SK-N-MC (cell line): Measurements from ENCODE around the gene NEDD4.

Experiments used
- DNase-seq: peaks from one replicate; pipeline ENCODE4 v3.0.0-alpha.2; 2011; ENCODE audit warnings: low read depth, low spot score
- H3K27ac ChIP-seq: fragments of 200-600 bp; sonication (generic); 2 replicates; pipeline ENCODE4 v1.5.1; 2016; ENCODE audit warnings: mixed run types
- H3K36me3 ChIP-seq: fragments of 200-600 bp; sonication (generic); 2 replicates; pipeline ENCODE4 v1.6.1; 2017; ENCODE audit warnings: antibody characterized with exemption, low read length, mixed read lengths; ENCODE audit not compliant: insufficient read depth
- H3K4me3 ChIP-seq: fragments of 200-600 bp; sonication (generic); 2 replicates; pipeline ENCODE4 v1.5.1; 2016
- H3K9ac ChIP-seq: fragments of 200-600 bp; sonication (generic); 2 replicates; pipeline ENCODE4 v1.8.0; 2017; ENCODE audit warnings: mixed run types, mixed read lengths; ENCODE audit not compliant: insufficient read length
- H3K9me3 ChIP-seq: fragments of 200-600 bp; sonication (generic); 2 replicates; pipeline ENCODE4 v1.6.1; 2017; ENCODE audit warnings: low read depth, mild to moderate bottlenecking, antibody characterized with exemption, low read length, moderate library complexity, mixed read lengths
- EZH2 ChIP-seq: fragments of 200-600 bp; sonication (generic); IDR thresholded peaks from one replicate; pipeline ENCODE4 v1.6.1; 2017; ENCODE audit warnings: antibody characterized with exemption
- FOXP2 ChIP-seq: optimal IDR thresholded peaks from 2 replicates; pipeline ENCODE3; 2011; ENCODE audit warnings: mild to moderate bottlenecking, moderate library complexity; ENCODE audit not compliant: insufficient read depth; ENCODE audit errors: extremely low read length, control extremely low read depth
- POLR2AphosphoS5 ChIP-seq: IDR thresholded peaks from 2 replicates; pipeline ENCODE4 v1.6.1; 2012; ENCODE audit warnings: mild to moderate bottlenecking, low read depth, low read length, borderline replicate concordance

NEDD4 gene

DNA sequence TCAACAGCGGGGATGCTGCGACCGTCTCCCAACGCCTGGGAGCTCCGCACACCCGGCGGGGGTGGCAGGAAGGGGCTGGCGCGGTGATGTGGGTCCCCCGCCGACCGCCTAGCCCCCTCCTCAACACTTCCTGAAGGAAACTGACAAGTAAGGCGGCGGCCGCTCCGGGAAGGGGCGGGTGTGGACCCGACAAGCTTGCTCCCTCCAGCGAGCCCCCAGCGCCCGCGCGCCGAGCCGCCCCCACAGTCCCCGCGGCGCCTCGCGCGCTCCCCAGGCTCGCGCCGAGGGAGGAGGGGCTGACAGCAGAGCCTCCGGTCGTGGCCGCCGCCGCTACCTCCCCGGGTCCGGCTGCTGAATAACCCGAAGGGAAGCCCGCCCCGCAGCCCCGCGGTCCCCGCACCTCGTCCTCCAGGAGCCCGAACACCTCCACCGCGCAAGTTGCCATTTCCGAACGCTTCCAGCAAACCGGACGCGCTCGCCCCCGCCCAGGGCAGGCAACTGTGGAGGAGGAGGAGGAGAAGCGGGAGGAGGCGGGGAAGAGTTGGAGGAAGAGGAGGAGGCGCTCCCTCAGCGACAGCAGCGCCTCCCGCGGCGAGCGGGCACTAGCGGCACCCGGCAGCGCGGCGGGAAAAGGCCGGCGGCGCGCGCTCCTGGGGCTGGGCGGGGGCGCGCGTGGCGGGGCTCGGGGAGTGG, at the start of gene NEDD4:
Gene NEDD4, minus strand, starts transcription at position 502 of the 693 bp plus-strand sequence. Its CDS starts 57 bp downstream, at position 445.
- no peak within 1 kb of the TSS; the same call in 1 of the 2 replicates for H3K27ac ChIP-seq
- no peak for DNase-seq
- peak within 1 kb of the TSS; percentile 88 for H3K4me3 ChIP-seq
- H3K9ac ChIP-seq = peak within 1 kb of the TSS; percentile 83
- no peaks in the 10 kb centered on the region for H3K36me3 ChIP-seq
- peak; percentile 73 for TF ChIP-seq POLR2AphosphoS5
- TF ChIP-seq EZH2 = no peak
- no peak for TF ChIP-seq FOXP2
- H3K9me3 ChIP-seq = no peaks in the 10 kb centered on the region

DNA sequence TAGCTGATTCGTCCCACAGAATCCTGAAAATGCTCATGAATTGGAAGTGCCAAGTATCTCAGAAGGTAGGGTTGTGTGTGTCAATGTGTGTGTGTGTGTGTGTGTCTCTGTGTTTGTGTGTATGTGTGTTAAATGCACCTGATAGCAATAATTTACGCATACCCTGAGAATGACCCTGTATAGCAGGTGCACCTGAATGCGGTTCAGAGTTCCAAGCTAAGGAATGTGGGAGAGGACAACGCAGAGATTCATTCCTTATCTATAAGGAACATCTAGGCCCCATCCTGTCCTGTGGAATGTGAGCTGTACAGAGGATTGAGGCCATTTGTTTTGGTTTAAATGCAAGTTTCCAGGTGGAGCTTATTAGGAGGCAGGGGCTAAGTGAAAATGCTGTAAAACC, 49.1 kb upstream of the NEDD4 start:
- H3K36me3 ChIP-seq = no peaks in the 10 kb centered on the region
- no peaks in the 10 kb centered on the region for H3K9me3 ChIP-seq
- no peak overlapping the region for H3K27ac ChIP-seq
- DNase-seq = no peak
- TF ChIP-seq FOXP2 (no peak), POLR2AphosphoS5 (no peak), EZH2 (no peak)
- no peak overlapping the region for H3K4me3 ChIP-seq
- H3K9ac ChIP-seq = no peak overlapping the region

DNA sequence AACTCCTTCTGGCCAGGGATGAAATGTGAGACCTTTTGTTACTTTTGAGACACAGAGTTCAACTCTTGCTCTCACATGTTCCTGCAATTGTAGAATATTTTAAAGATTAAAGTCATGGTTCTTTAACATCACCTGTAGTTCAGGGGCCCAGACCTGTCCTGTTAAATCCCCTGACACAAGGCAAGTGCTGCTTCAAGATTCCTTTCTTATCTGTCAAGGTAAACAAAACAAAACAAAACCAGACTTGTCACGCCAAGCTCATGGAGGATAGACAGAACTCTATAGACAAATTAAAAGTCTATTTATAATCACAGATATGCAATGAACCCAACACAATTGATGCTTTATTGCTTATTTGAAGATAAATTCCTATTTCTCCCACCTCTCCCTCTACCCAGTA, 48.6 kb upstream of the NEDD4 start:
- H3K36me3 ChIP-seq = no peaks in the 10 kb centered on the region
- H3K9me3 ChIP-seq = no peaks in the 10 kb centered on the region
- no peak overlapping the region for H3K27ac ChIP-seq
- no peak for DNase-seq
- H3K9ac ChIP-seq = no peak overlapping the region
- H3K4me3 ChIP-seq = no peak overlapping the region
- no peak for TF ChIP-seq EZH2
- no peak for TF ChIP-seq FOXP2
- TF ChIP-seq POLR2AphosphoS5 = no peak

DNA sequence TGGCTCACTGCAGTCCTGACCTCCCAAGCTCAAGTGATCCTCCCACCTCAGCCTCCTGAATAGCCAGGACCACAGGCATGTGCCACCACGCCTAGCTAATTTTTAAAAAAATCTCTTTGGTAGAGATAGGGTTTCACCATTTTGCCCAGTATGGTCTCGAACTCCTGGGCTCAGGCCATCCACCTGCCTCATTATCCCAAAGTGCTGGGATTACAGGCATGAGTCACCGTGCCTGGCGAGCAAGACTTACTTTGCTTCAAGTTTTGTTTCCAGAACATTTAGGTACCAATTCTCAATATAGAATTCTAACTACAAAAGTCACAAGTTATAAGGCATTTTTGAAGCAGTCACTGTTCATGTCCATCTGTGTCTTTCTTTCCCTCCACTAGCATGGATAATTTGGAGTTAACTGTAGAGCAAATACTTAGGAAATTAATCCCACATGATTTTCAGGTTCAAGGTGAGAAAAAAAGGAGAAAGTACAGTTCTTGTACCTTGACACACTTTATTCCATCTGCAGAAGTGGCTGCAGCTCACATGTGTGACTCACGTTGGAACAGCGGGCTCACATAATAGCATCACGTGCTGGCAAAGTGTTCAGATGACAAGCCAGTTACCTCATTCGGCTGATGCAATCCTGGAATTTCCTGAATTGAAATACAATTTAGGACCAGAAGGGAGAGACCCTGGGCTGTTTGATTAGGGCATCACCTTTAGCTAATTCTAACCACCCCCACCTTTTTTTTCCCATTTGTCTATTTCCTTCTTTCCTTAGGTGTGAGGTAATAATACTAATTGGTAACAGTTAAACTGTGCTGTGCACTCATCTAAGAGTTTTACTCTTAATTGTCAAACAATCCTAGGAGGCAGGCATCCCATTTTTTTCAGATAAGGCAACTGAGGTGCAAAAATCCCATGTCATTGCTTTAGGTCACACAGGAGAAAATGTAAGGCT, 46.9 kb upstream of the NEDD4 start:
- peak; percentile 69 for DNase-seq
- TF ChIP-seq FOXP2 (no peak), POLR2AphosphoS5 (no peak), EZH2 (no peak)
- Histone ChIP-seq H3K36me3 (no peaks in the 10 kb centered on the region), H3K4me3 (no peak overlapping the region), H3K9me3 (no peaks in the 10 kb centered on the region), H3K27ac (no peak overlapping the region), H3K9ac (no peak overlapping the region)

DNA sequence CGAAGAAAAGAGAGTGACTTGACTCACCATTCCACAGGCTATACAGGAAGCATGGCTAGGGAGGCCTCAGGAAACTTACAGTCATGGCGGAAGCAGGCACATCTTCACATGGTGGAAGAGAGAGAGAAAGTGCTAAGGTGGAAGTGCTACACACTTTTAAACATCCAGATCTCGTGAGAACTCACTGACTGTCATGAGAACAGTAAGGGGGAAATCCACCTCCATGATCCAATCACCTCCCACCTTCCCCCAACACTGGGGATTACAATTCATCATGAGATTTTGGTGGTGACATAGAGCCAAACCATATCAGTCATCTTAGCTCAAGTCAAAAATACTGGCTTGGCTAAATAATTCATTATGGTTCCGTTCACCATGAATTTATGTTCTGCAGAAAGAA, 45.3 kb upstream of the NEDD4 start:
- H3K27ac ChIP-seq = no peak overlapping the region
- H3K36me3 ChIP-seq = no peaks in the 10 kb centered on the region
- no peak overlapping the region for H3K4me3 ChIP-seq
- no peak overlapping the region for H3K9ac ChIP-seq
- no peak for TF ChIP-seq EZH2
- no peak for TF ChIP-seq FOXP2
- no peak for TF ChIP-seq POLR2AphosphoS5
- no peak for DNase-seq
- no peaks in the 10 kb centered on the region for H3K9me3 ChIP-seq

DNA sequence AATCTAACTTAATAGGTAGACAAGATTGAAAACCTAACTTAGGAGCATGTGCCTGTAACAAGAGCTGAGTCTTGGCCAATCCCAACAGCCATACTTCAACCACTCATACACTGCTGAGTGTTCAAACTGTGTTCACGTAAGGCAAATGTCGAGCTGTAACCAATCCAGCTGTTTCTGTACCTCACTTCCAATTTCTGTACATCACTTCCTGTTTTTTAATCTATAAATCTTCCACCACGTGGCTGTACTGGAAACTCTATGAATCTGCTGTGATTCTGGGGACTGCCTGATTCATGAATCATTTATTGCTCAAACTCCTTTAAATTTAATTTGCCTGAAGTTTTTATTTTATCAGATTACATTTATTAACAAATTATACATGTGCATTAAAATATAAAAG, 44.6 kb upstream of the NEDD4 start:
- no peak for TF ChIP-seq POLR2AphosphoS5
- TF ChIP-seq EZH2 = no peak
- no peak for TF ChIP-seq FOXP2
- H3K9ac ChIP-seq = no peak overlapping the region
- no peaks in the 10 kb centered on the region for H3K36me3 ChIP-seq
- no peak for DNase-seq
- H3K27ac ChIP-seq = 0 out of 2 replicates have a peak overlapping the region, but pooled peaks have one; percentile 10
- H3K9me3 ChIP-seq = no peaks in the 10 kb centered on the region
- H3K4me3 ChIP-seq = no peak overlapping the region

DNA sequence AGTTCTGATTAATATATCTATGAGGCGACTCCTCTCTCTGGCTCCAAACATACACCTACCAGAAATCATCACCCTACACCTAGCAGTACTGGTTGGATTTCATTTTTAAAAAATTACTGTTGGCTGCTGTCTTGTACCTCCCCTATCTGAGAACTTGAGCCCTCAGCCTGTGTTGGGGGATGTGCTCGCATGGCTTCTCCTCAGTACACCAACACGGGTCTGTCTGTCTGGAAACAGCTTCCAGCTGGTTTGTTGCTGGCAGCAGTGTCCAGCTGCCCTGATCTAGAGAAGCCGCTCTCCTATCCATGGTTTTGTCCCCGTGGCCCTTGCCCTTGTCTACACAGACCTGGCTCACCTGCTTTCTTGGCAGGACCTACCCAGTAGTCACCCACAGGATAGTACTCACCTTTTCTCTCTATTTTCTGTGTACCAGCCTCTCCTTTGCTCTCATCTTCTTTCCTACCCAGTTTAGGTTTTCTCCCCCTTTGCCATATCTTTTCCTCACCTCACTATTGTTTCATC, 43.2 kb upstream of the NEDD4 start:
- Histone ChIP-seq H3K9ac (no peak overlapping the region), H3K4me3 (no peak overlapping the region), H3K36me3 (no peaks in the 10 kb centered on the region), H3K27ac (no peak overlapping the region), H3K9me3 (no peaks in the 10 kb centered on the region)
- TF ChIP-seq FOXP2 = no peak
- TF ChIP-seq POLR2AphosphoS5 = no peak
- no peak for TF ChIP-seq EZH2
- DNase-seq = no peak

DNA sequence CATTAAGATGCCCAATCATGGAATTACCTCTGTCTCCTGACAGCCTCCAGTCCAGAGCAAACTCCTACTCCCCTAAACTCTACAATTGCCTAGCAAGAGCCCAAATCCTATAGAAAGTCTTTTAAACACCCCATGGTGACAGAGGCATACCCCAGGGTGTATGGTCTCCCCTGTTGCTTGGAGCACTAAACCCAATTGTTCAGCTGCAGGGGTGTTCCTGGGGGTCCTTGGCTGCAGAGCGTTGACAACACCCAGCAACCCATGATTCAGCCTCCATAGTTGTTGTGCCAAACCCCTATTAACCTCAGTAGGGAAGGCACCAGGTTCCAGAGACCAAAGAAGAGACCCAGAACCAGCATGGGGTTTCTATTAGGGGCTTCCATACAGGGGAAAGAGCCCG, 41.8 kb upstream of the NEDD4 start:
- H3K4me3 ChIP-seq = no peak overlapping the region
- H3K27ac ChIP-seq = no peak overlapping the region
- DNase-seq = no peak
- no peak overlapping the region for H3K9ac ChIP-seq
- no peaks in the 10 kb centered on the region for H3K36me3 ChIP-seq
- TF ChIP-seq FOXP2 (no peak), POLR2AphosphoS5 (no peak), EZH2 (no peak)
- no peaks in the 10 kb centered on the region for H3K9me3 ChIP-seq
